ENCODE data around the gene NBPF26.
"Not testable (repeated sequence)": the region's sequence is repeated elsewhere in the genome, so short reads cannot be mapped to it uniquely, and the experiment has no call there.

Gene NBPF26

DNA sequence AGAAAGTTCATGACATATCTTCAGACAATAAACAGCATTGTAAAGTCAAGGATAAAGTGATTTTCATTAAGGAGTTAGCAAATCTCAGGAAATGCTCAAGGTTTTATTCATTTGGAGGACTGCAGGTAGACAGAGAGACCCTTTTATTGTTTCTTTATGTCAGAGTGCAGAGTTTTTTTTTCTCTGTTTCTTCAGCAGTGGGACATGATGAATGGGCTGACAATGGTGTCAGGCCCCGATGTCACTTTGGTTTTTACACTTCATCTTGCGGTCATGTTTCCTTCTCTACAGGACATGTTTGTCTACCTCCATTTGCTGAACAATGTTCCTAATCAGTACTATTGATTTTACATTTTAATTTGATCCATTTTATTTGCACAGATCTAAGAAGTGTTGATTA lies 134.4 kb downstream of the NBPF26 start:
- DNase-seq (ENCODE audit: low spot score), result not testable (repeated sequence)

- DNase-seq (ENCODE audit: low spot score), result not testable (repeated sequence)
Measured at GRCh38 chr1:120859615-120860234, 136.0 kb downstream of the NBPF26 start.

- not testable (repeated sequence) for DNase-seq (ENCODE audit: low spot score)
Measured at GRCh38 chr1:120878206-120878605, 154.5 kb downstream of the NBPF26 start.

GRCh38 chr1:120880056-120880455 lies 156.3 kb downstream of the NBPF26 start:
- DNase-seq (ENCODE audit: low spot score), result not testable (repeated sequence)

DNA sequence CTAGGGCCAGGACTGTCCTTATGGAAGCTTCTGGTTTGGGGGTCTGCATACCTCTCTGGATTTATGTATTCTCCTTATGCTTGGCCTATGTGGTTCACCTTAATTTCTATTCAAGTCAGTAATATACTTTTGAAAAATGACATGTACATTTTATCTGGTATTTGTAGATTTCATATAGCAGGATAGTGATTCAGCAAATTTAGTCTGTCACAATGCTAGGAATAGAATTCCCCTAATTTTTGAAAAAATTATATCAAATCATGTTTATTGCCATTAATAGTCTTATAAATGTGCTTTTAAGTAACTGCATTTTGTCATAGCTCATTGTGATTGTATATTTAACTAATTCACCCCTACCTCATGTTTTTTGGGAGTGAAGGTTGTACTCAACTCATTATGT lies 158.2 kb downstream of the NBPF26 start:
- not testable (repeated sequence) for DNase-seq (ENCODE audit: low spot score)
